ENCODE measurements around the gene EMILIN1.
"Not testable (repeated sequence)": the region's sequence is repeated elsewhere in the genome, so short reads cannot be mapped to it uniquely, and the experiment has no call there.

The EMILIN1 gene

GRCh38 chr2:27053776-27054175 is 24.6 kb upstream of the EMILIN1 start:
- DNase-seq (ENCODE audit: low spot score) = no peak

GRCh38 chr2:27054721-27055120 is 23.7 kb upstream of the EMILIN1 start:
- no peak for DNase-seq (ENCODE audit: low spot score)

GRCh38 chr2:27057184-27057583 is 21.2 kb upstream of the EMILIN1 start:
- DNase-seq (ENCODE audit: low spot score) = no peak

GRCh38 chr2:27058210-27058609 is 20.2 kb upstream of the EMILIN1 start:
- DNase-seq (ENCODE audit: low spot score) = no peak

GRCh38 chr2:27059141-27059820 is 19.1 kb upstream of the EMILIN1 start:
- DNase-seq (ENCODE audit: low spot score) = no peak

GRCh38 chr2:27060323-27060722 is 18.1 kb upstream of the EMILIN1 start:
- no peak for DNase-seq (ENCODE audit: low spot score)

GRCh38 chr2:27065128-27065527 is 13.3 kb upstream of the EMILIN1 start:
- no peak for DNase-seq (ENCODE audit: low spot score)

- DNase-seq (ENCODE audit: low spot score) = no peak
These were observed 11.0 kb upstream of the EMILIN1 start for GRCh38 chr2:27067385-27067784.

GRCh38 chr2:27069436-27069835 is 9.0 kb upstream of the EMILIN1 start:
- DNase-seq (ENCODE audit: low spot score) = no peak

- no peak for DNase-seq (ENCODE audit: low spot score)
These were observed 8.3 kb upstream of the EMILIN1 start for GRCh38 chr2:27069961-27070618.

GRCh38 chr2:27070653-27071276 is 7.7 kb upstream of the EMILIN1 start:
- DNase-seq (ENCODE audit: low spot score) = no peak

- peak; percentile 95 for DNase-seq (ENCODE audit: low spot score)
These were observed 7.0 kb upstream of the EMILIN1 start, which contains the start of gene OST4 for GRCh38 chr2:27071277-27071989. Gene OST4, minus strand, starts transcription at chr2:27071654.

- no peak for DNase-seq (ENCODE audit: low spot score)
These were observed 6.2 kb upstream of the EMILIN1 start for GRCh38 chr2:27071990-27072830.

GRCh38 chr2:27072920-27073319 is 5.5 kb upstream of the EMILIN1 start:
- DNase-seq (ENCODE audit: low spot score) = no peak

- no peak for DNase-seq (ENCODE audit: low spot score)
These were observed 4.6 kb upstream of the EMILIN1 start for GRCh38 chr2:27073782-27074181.

GRCh38 chr2:27074738-27075565 is 3.5 kb upstream of the EMILIN1 start:
- no peak for DNase-seq (ENCODE audit: low spot score)

- not testable (repeated sequence) for DNase-seq (ENCODE audit: low spot score)
These were observed 2.9 kb upstream of the EMILIN1 start for GRCh38 chr2:27075566-27075871.

GRCh38 chr2:27076323-27076722 is 2.1 kb upstream of the EMILIN1 start:
- no peak for DNase-seq (ENCODE audit: low spot score)

- no peak for DNase-seq (ENCODE audit: low spot score)
These were observed 1.2 kb upstream of the EMILIN1 start for GRCh38 chr2:27077231-27077630.

GRCh38 chr2:27079233-27080139 is 1.1 kb downstream of the EMILIN1 start:
- no peak for DNase-seq (ENCODE audit: low spot score)
